SKM-1 (cell line): ENCODE data around the gene LEF1.
"Not testable (repeated sequence)": the region's sequence is repeated elsewhere in the genome, so short reads cannot be mapped to it uniquely, and the experiment has no call there.

Experiments used
- DNase-seq: peaks from one replicate; lab custom pipeline; 2025; ENCODE audit not compliant: unreplicated experiment; lab: John Stamatoyannopoulos, UW

The LEF1 gene

GRCh38 chr4:108068442-108068841, 100.3 kb downstream of the LEF1 start:
- DNase-seq: no peak

GRCh38 chr4:108060686-108061321, 107.9 kb downstream of the LEF1 start:
- DNase-seq: no peak

GRCh38 chr4:108060164-108060563, 108.6 kb downstream of the LEF1 start:
- no peak for DNase-seq

- DNase-seq: no peak
These were observed 109.9 kb downstream of the LEF1 start for GRCh38 chr4:108058685-108059440.

- DNase-seq: no peak
These were observed 112.3 kb downstream of the LEF1 start for GRCh38 chr4:108056418-108056817.

- DNase-seq: no peak
These were observed 112.9 kb downstream of the LEF1 start for GRCh38 chr4:108055787-108056186.

GRCh38 chr4:108054025-108054638, 114.6 kb downstream of the LEF1 start:
- no peak for DNase-seq

- DNase-seq: no peak
These were observed 115.5 kb downstream of the LEF1 start for GRCh38 chr4:108053251-108053711.

GRCh38 chr4:108052558-108053120, 116.1 kb downstream of the LEF1 start:
- DNase-seq: no peak

- DNase-seq: no peak
These were observed 117.4 kb downstream of the LEF1 start for GRCh38 chr4:108051343-108051742.

- DNase-seq: not testable (repeated sequence)
These were observed 118.3 kb downstream of the LEF1 start for GRCh38 chr4:108050166-108051111.

GRCh38 chr4:108049406-108049805, 119.3 kb downstream of the LEF1 start:
- no peak for DNase-seq

GRCh38 chr4:108048997-108049396, 119.7 kb downstream of the LEF1 start:
- DNase-seq: no peak

- no peak for DNase-seq
These were observed 120.6 kb downstream of the LEF1 start for GRCh38 chr4:108048157-108048556.

GRCh38 chr4:108047199-108047598, 121.5 kb downstream of the LEF1 start:
- DNase-seq: no peak

- no peak for DNase-seq
These were observed 123.1 kb downstream of the LEF1 start for GRCh38 chr4:108045687-108046024.

- DNase-seq: no peak
These were observed 123.6 kb downstream of the LEF1 start for GRCh38 chr4:108044951-108045686.

GRCh38 chr4:108043526-108043925, 125.2 kb downstream of the LEF1 start:
- DNase-seq: no peak

GRCh38 chr4:108042927-108043326, 125.8 kb downstream of the LEF1 start:
- no peak for DNase-seq

- DNase-seq: no peak
These were observed 130.8 kb downstream of the LEF1 start for GRCh38 chr4:108037884-108038283.
